ENCODE results near the gene RARG.

The RARG gene

GRCh38 chr12:53222170-53222721 is 9.8 kb downstream of the RARG start:
- DNase-seq, result no peak

- DNase-seq, result no peak
Observed at GRCh38 chr12:53221203-53222080, 10.6 kb downstream of the RARG start.

GRCh38 chr12:53220694-53221202 is 11.3 kb downstream of the RARG start:
- peak; percentile 65 for DNase-seq

- no peak for DNase-seq
Observed at GRCh38 chr12:53219956-53220693, 11.9 kb downstream of the RARG start.

GRCh38 chr12:53219292-53219955 is 12.6 kb downstream of the RARG start:
- DNase-seq, result no peak

- no peak for DNase-seq
Observed at GRCh38 chr12:53218551-53219291, 13.3 kb downstream of the RARG start.

GRCh38 chr12:53217931-53218307 is 14.1 kb downstream of the RARG start:
- DNase-seq, result no peak

GRCh38 chr12:53217051-53217930 is 14.7 kb downstream of the RARG start:
- no peak for DNase-seq

- no peak for DNase-seq
Observed at GRCh38 chr12:53215497-53215896, 16.5 kb downstream of the RARG start.

- DNase-seq, result no peak
Observed at GRCh38 chr12:53214687-53215455, 17.1 kb downstream of the RARG start.

GRCh38 chr12:53214221-53214620 is 17.8 kb downstream of the RARG start:
- no peak for DNase-seq

GRCh38 chr12:53213348-53213747 is 18.7 kb downstream of the RARG start:
- peak; percentile 22 for DNase-seq

GRCh38 chr12:53212931-53213330 is 19.1 kb downstream of the RARG start:
- DNase-seq, result no peak

GRCh38 chr12:53211476-53212381 is 20.3 kb downstream of the RARG start:
- DNase-seq, result no peak

- DNase-seq, result no peak
Observed at GRCh38 chr12:53210843-53211242, 21.2 kb downstream of the RARG start.

- no peak for DNase-seq
Observed at GRCh38 chr12:53208877-53209463, 23.0 kb downstream of the RARG start.

GRCh38 chr12:53208435-53208834 is 23.6 kb downstream of the RARG start:
- DNase-seq, result no peak

GRCh38 chr12:53207042-53207441 is 25.0 kb downstream of the RARG start, which contains the start of gene ITGB7:
ITGB7 (minus strand) TSS chr12:53207251; CDS start chr12:53200443, 6,808 bp downstream.
- DNase-seq, result no peak
